SK-N-SH (cell line): ENCODE results near the gene SEPTIN12. TPM values are rescaled to one million over a fixed set of nuclear protein-coding genes. Genes with fewer than 3 reads are reported as not detected.

Experiments
- CTCF ChIA-PET: fragments of 300-600, 350-600 bp; formaldehyde crosslinking; extraction: SDS; loops from one replicate; lab custom pipeline; 2021; lab: Yijun Ruan, JAX
- POLR2A ChIA-PET: fragments of 350-600 bp; sonication (Branson Sonifier 250); formaldehyde crosslinking; extraction: SDS; loops from one replicate; lab custom pipeline; 2020; ENCODE audit warnings: antibody characterized with exemption, inconsistent platforms; lab: Yijun Ruan, JAX
- DNase-seq: peaks from one replicate; pipeline ENCODE4 v3.0.0; 2012
- H2AFZ ChIP-seq: fragments of 200-600 bp; sonication (generic); 2 replicates; pipeline ENCODE4 v1.8.1; 2016; ENCODE audit warnings: antibody characterized with exemption, mild to moderate bottlenecking, low read depth
- H3F3A ChIP-seq: fragments of 200-600 bp; sonication (generic); replicated peaks from 2 replicates; pipeline ENCODE3; 2016; ENCODE audit warnings: antibody characterized with exemption, mild to moderate bottlenecking; ENCODE audit not compliant: insufficient read depth
- H3K27ac ChIP-seq, 2 experiments: fragments of 200-500 bp in 1 of 2; fragments of 200-600 bp in 1 of 2; sonication (Bioruptor generic) in 1 of 2; sonication (generic), shearing (Covaris generic) in 1 of 2; 2 replicates each; pipeline versions ENCODE4 v1.5.1 to v1.6.1; 2014 to 2016; ENCODE audit warnings: low read depth in 2 of 2, inconsistent platforms in 1 of 2, low read length in 1 of 2, mild to moderate bottlenecking in 1 of 2, mixed read lengths in 1 of 2
- H3K27me3 ChIP-seq: fragments of 200-600 bp; sonication (generic), shearing (Covaris generic); 2 replicates; pipeline ENCODE4 v1.6.1; 2016; ENCODE audit warnings: mixed run types; ENCODE audit not compliant: insufficient read depth
- H3K36me3 ChIP-seq, 2 experiments: fragments of 200-500 bp in 1 of 2; fragments of 200-600 bp in 1 of 2; sonication (Bioruptor generic) in 1 of 2; sonication (generic) in 1 of 2; replicated peaks in 1 of 2; 2 replicates each; pipeline versions ENCODE3 to v1.5.1; 2014 to 2016; ENCODE audit warnings: low read length in 1 of 2, mild to moderate bottlenecking in 1 of 2; ENCODE audit not compliant: insufficient read depth in 2 of 2, control insufficient read depth in 1 of 2
- H3K4me1 ChIP-seq, 2 experiments: fragments of 200-500 bp in 1 of 2; fragments of 200-600 bp in 1 of 2; sonication (Bioruptor generic) in 1 of 2; sonication (generic), shearing (Covaris generic) in 1 of 2; 2 replicates each; pipeline versions ENCODE4 v1.5.1 to v1.6.1; 2014 to 2016; ENCODE audit warnings: low read depth in 1 of 2, low read length in 1 of 2, mixed run types in 1 of 2; ENCODE audit not compliant: insufficient read depth in 2 of 2, control insufficient read depth in 1 of 2
- H3K4me2 ChIP-seq: fragments of 200-600 bp; sonication (generic), shearing (Covaris generic); 2 replicates; pipeline ENCODE4 v1.6.1; 2017; ENCODE audit warnings: mixed run types
- H3K4me3 ChIP-seq, 2 experiments: fragments of 200-500 bp in 1 of 2; fragments of 200-600 bp in 1 of 2; sonication (Bioruptor generic) in 1 of 2; sonication (generic), shearing (Covaris generic) in 1 of 2; 2 replicates each; pipeline versions ENCODE4 v1.5.1 to v1.8.1; 2014 to 2016; ENCODE audit warnings: low read depth in 2 of 2, inconsistent platforms in 1 of 2, low read length in 1 of 2, mild to moderate bottlenecking in 1 of 2, mixed read lengths in 1 of 2, moderate library complexity in 1 of 2
- H3K79me2 ChIP-seq: fragments of 200-600 bp; sonication (generic); 2 replicates; pipeline ENCODE4 v1.8.1; 2017; ENCODE audit warnings: mild to moderate bottlenecking; ENCODE audit not compliant: insufficient read depth
- H3K9ac ChIP-seq: fragments of 200-600 bp; sonication (generic); 2 replicates; pipeline ENCODE4 v1.6.1; 2017; ENCODE audit warnings: mixed run types
- H3K9me2 ChIP-seq: fragments of 200-600 bp; sonication (generic); 2 replicates; pipeline ENCODE4 v1.6.1; 2017; ENCODE audit warnings: mixed run types
- H3K9me3 ChIP-seq: fragments of 200-600 bp; sonication (generic); 2 replicates; pipeline ENCODE4 v1.6.1; 2017; ENCODE audit warnings: mixed run types, mild to moderate bottlenecking, moderate library complexity
- H4K20me1 ChIP-seq: fragments of 200-600 bp; sonication (generic); 2 replicates; pipeline ENCODE4 v1.6.1; 2017; ENCODE audit warnings: mild to moderate bottlenecking, mixed run types; ENCODE audit not compliant: insufficient read depth
- ELF1 ChIP-seq: IDR thresholded peaks from 2 replicates; pipeline ENCODE4 v1.4.0; 2012
- EP300 ChIP-seq, 2 experiments: IDR thresholded peaks; 2 replicates each; pipeline versions ENCODE4 v1.4.0 to v1.6.1; 2012; ENCODE audit warnings: borderline replicate concordance in 1 of 2, low read depth in 1 of 2, low read length in 1 of 2
- EZH2phosphoT487 ChIP-seq: fragments of 200-600 bp; sonication (generic); IDR thresholded peaks from 2 replicates; pipeline ENCODE4 v1.6.1; 2017; ENCODE audit warnings: low read depth, mixed run types, mild to moderate bottlenecking, antibody characterized with exemption, moderate library complexity, borderline replicate concordance
- GATA2 ChIP-seq: sonication (generic); formaldehyde crosslinking; IDR thresholded peaks from 2 replicates; pipeline ENCODE4 v1.5.0; 2020; ENCODE audit warnings: mild to moderate bottlenecking, missing genetic modification reagents
- JUND ChIP-seq: IDR thresholded peaks from 2 replicates; pipeline ENCODE4 v1.4.0; 2012
- MEF2A ChIP-seq: IDR thresholded peaks from 2 replicates; pipeline ENCODE4 v1.4.0; 2012; ENCODE audit warnings: low read depth, borderline replicate concordance
- NFIC ChIP-seq: IDR thresholded peaks from 2 replicates; pipeline ENCODE4 v1.4.0; 2012; ENCODE audit warnings: borderline replicate concordance
- RAD21 ChIP-seq: IDR thresholded peaks from 2 replicates; pipeline ENCODE4 v1.6.1; 2012; ENCODE audit warnings: mild to moderate bottlenecking, low read length
- RXRA ChIP-seq: IDR thresholded peaks from 2 replicates; pipeline ENCODE4 v1.4.0; 2012; ENCODE audit warnings: low read depth, mild to moderate bottlenecking, borderline replicate concordance
- SIN3A ChIP-seq: IDR thresholded peaks from 2 replicates; pipeline ENCODE4 v1.6.1; 2012; ENCODE audit warnings: low read depth, mild to moderate bottlenecking, low read length, moderate library complexity, borderline replicate concordance
- TAF1 ChIP-seq: IDR thresholded peaks from 2 replicates; pipeline ENCODE4 v1.6.1; 2012; ENCODE audit warnings: low read depth, mild to moderate bottlenecking, low read length, moderate library complexity, borderline replicate concordance
- TEAD4 ChIP-seq: IDR thresholded peaks from 2 replicates; pipeline ENCODE4 v1.4.0; 2012; ENCODE audit warnings: mild to moderate bottlenecking, borderline replicate concordance; ENCODE audit not compliant: insufficient read depth
- YY1 ChIP-seq: IDR thresholded peaks from 2 replicates; pipeline ENCODE4 v1.4.0; 2012; ENCODE audit warnings: low read depth, mild to moderate bottlenecking
- ZBTB33 ChIP-seq: IDR thresholded peaks from 2 replicates; pipeline ENCODE4 v1.4.0; 2012; ENCODE audit warnings: low read depth, borderline replicate concordance
- WGBS: methylation state at CpG from one replicate; pipeline ENCODE4 v1.1.6; 2017; ENCODE audit warnings: low lambda C conversion rate; 5-methylcytosine and 5-hydroxymethylcytosine counted together
- polyA plus RNA-seq, 3 experiments: library from polyadenylated mRNA; depleted of rRNA; stranded (reverse); fragments of >200 nt; gene quantifications; 2 replicates each; pipeline ENCODE4 v1.2.3, GENCODE V29; 2012
- TF ChIP-seq, protein P1 (sequence below): fragments of 150-350 bp; IDR thresholded peaks from 2 replicates; pipeline ENCODE4 v1.6.1; 2017; ENCODE audit warnings: antibody characterized with exemption, low read length, low read depth, borderline replicate concordance
- TF ChIP-seq, protein P2 (sequence below): IDR thresholded peaks from 2 replicates; pipeline ENCODE4 v1.6.1; 2012; ENCODE audit warnings: mild to moderate bottlenecking, low read depth, low read length, moderate library complexity

The SEPTIN12 gene
- polyA plus RNA-seq, 1 of the 3 experiments (the other 2 are of a cell fraction), result 0.07 TPM

DNA sequence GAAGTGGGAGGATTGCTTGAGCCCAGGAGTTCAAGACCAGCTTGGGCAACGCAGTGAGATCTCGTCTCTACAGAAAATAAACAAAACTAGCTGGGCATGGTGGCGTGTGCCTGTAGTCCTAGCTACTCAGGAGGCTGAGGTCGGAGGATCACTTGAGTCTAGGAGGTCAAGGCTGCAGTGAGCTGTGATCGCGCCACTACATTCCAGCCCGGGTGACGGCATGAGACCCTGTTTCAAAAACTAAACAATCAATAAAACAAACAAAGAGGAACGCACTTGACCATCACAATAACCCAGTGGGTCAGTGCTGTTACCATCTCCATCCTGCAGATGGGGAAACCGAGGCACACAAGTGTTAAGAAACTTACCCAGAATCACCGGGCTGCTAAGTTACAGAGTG, 34.9 kb downstream of the SEPTIN12 start:
- Histone ChIP-seq H3F3A (peaks cover 3% of the 10 kb centered on the region), H3K4me2 (no peak overlapping the region), H3K27me3 (no peaks in the 10 kb centered on the region), H3K4me1 (no peaks in the 10 kb centered on the region)
- CTCF ChIA-PET, result no interaction called here
- no peak for TF ChIP-seq TAF1
- TF ChIP-seq, all 33 proteins: peak for 0
- Histone ChIP-seq H3K79me2 (no peaks in the 10 kb centered on the region), H2AFZ (no peak overlapping the region), H4K20me1 (no peaks in the 10 kb centered on the region), H3K27ac (no peak overlapping the region), H3K36me3 (peaks cover 42 to 45% of the 10 kb centered on the region in 2 experiments), H3K9ac (no peak overlapping the region), H3K9me3 (0 out of 2 replicates have a peak, but pooled peaks cover 6% of the 10 kb centered on the region), H3K9me2 (no peaks in the 10 kb centered on the region), H3K4me3 (no peak overlapping the region)
- WGBS, result 98% methylated on average over 11 of the region's 11 CpGs
- no peak for DNase-seq
- POLR2A ChIA-PET, result no interaction called here

GRCh38 chr16:4752351-4753100, 35.6 kb downstream of the SEPTIN12 start:
- no peak overlapping the region for H2AFZ ChIP-seq
- DNase-seq, result no peak
- peaks cover 37 to 42% of the 10 kb centered on the region in 2 experiments for H3K36me3 ChIP-seq
- H4K20me1 ChIP-seq, result no peaks in the 10 kb centered on the region
- ChIA-PET CTCF (interaction anchor here (1.1 kb wide), 1 partner anchor 8 kb away, joined by 3 read pairs; no protein-coding TSS in a partner anchor), POLR2A (no interaction called here)
- H3K27me3 ChIP-seq, result no peaks in the 10 kb centered on the region
- TF ChIP-seq ZBTB33 (no peak), RAD21 (no peak), ELF1 (no peak), SIN3A (no peak), JUND (no peak), EZH2phosphoT487 (no peak), GATA2 (CRISPR knock-in tag) (no peak), EP300 (IDR thresholded peaks at IDR 0.05; ENCODE audit: borderline replicate concordance in 1 of 2, low read depth in 1 of 2, low read length in 1 of 2) (no peak), TAF1 (no peak), RXRA (no peak), MEF2A (no peak), TEAD4 (no peak), YY1 (no peak), NFIC (no peak)
- TF ChIP-seq, protein P1, sequence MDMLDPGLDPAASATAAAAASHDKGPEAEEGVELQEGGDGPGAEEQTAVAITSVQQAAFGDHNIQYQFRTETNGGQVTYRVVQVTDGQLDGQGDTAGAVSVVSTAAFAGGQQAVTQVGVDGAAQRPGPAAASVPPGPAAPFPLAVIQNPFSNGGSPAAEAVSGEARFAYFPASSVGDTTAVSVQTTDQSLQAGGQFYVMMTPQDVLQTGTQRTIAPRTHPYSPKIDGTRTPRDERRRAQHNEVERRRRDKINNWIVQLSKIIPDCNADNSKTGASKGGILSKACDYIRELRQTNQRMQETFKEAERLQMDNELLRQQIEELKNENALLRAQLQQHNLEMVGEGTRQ, result no peak
- TF ChIP-seq, protein P2, sequence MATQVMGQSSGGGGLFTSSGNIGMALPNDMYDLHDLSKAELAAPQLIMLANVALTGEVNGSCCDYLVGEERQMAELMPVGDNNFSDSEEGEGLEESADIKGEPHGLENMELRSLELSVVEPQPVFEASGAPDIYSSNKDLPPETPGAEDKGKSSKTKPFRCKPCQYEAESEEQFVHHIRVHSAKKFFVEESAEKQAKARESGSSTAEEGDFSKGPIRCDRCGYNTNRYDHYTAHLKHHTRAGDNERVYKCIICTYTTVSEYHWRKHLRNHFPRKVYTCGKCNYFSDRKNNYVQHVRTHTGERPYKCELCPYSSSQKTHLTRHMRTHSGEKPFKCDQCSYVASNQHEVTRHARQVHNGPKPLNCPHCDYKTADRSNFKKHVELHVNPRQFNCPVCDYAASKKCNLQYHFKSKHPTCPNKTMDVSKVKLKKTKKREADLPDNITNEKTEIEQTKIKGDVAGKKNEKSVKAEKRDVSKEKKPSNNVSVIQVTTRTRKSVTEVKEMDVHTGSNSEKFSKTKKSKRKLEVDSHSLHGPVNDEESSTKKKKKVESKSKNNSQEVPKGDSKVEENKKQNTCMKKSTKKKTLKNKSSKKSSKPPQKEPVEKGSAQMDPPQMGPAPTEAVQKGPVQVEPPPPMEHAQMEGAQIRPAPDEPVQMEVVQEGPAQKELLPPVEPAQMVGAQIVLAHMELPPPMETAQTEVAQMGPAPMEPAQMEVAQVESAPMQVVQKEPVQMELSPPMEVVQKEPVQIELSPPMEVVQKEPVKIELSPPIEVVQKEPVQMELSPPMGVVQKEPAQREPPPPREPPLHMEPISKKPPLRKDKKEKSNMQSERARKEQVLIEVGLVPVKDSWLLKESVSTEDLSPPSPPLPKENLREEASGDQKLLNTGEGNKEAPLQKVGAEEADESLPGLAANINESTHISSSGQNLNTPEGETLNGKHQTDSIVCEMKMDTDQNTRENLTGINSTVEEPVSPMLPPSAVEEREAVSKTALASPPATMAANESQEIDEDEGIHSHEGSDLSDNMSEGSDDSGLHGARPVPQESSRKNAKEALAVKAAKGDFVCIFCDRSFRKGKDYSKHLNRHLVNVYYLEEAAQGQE, result no peak
- WGBS, result 98% methylated on average over 17 of the region's 44 CpGs
- H3K79me2 ChIP-seq, result no peaks in the 10 kb centered on the region
- no peak overlapping the region for H3K27ac ChIP-seq
- H3K9me3 ChIP-seq, result 0 out of 2 replicates have a peak, but pooled peaks cover 6% of the 10 kb centered on the region
- H3K4me1 ChIP-seq, result no peaks in the 10 kb centered on the region; a peak in 1 of 4 replicates
- H3F3A ChIP-seq, result peaks cover 3% of the 10 kb centered on the region
- no peak overlapping the region for H3K4me3 ChIP-seq
- no peak overlapping the region for H3K9ac ChIP-seq
- no peaks in the 10 kb centered on the region for H3K9me2 ChIP-seq
- H3K4me2 ChIP-seq, result no peak overlapping the region
